HepG2 (cell line): ENCODE data around the gene SLAMF9. TPM values are rescaled to one million over a fixed set of nuclear protein-coding genes. Genes with fewer than 3 reads are reported as not detected.

Experiments used
- CCDC6 ChIP-seq: sonication (generic); formaldehyde crosslinking; IDR thresholded peaks from 2 replicates; pipeline ENCODE4 v1.8.1; 2022; ENCODE audit warnings: mild to moderate bottlenecking, missing genetic modification reagents, moderate library complexity
- FLYWCH1 ChIP-seq: sonication (generic); formaldehyde crosslinking; IDR thresholded peaks from 2 replicates; pipeline ENCODE4 v1.8.1; 2023; ENCODE audit warnings: mild to moderate bottlenecking, missing genetic modification reagents
- HNF4G ChIP-seq, 2 experiments: sonication (generic) in 1 of 2; formaldehyde crosslinking in 1 of 2; IDR thresholded peaks; 2 replicates each; pipeline versions ENCODE4 v1.4.0 to v1.6.1; 2011 to 2020; ENCODE audit warnings: borderline replicate concordance in 2 of 2, low read depth in 2 of 2, mild to moderate bottlenecking in 2 of 2, low read length in 1 of 2, missing genetic modification reagents in 1 of 2, moderate library complexity in 1 of 2
- KLF16 ChIP-seq, 2 experiments: sonication (generic) in 1 of 2; formaldehyde crosslinking in 1 of 2; IDR thresholded peaks; 2 replicates each; pipeline versions ENCODE4 v1.6.1 to v1.8.0; 2016 to 2023; ENCODE audit warnings: missing genetic modification reagents in 2 of 2, missing compliant biosample characterization in 1 of 2
- MEIS2 ChIP-seq: sonication (generic); formaldehyde crosslinking; IDR thresholded peaks from 2 replicates; pipeline ENCODE4 v1.9.0; 2021; ENCODE audit warnings: mild to moderate bottlenecking, missing genetic modification reagents
- NFIB ChIP-seq: sonication (generic); formaldehyde crosslinking; IDR thresholded peaks from 2 replicates; pipeline ENCODE4 v1.9.0; 2021; ENCODE audit warnings: missing genetic modification reagents, mild to moderate bottlenecking, borderline replicate concordance
- NFIC ChIP-seq: IDR thresholded peaks from 2 replicates; pipeline ENCODE4 v1.6.1; 2012; ENCODE audit warnings: mild to moderate bottlenecking, low read length, inconsistent platforms
- PBX2 ChIP-seq: IDR thresholded peaks from 2 replicates; pipeline ENCODE4 v1.6.1; 2016; ENCODE audit warnings: control low read depth
- SP1 ChIP-seq, 2 experiments: fragments of 450-650 bp in 1 of 2; sonication (generic) in 1 of 2; formaldehyde crosslinking in 1 of 2; IDR thresholded peaks; 2 replicates each; pipeline versions ENCODE4 v1.4.0 to v1.6.1; 2016 to 2020; ENCODE audit warnings: missing genetic modification reagents in 1 of 2
- TFAP4 ChIP-seq: sonication (generic); IDR thresholded peaks from 2 replicates; pipeline ENCODE4 v1.6.1; 2016; ENCODE audit warnings: low read depth, borderline replicate concordance
- ZBTB2 ChIP-seq: sonication (generic); formaldehyde crosslinking; IDR thresholded peaks from 2 replicates; pipeline ENCODE4 v1.8.0; 2022; ENCODE audit warnings: low read depth, missing genetic modification reagents
- ZC3H4 ChIP-seq: sonication (generic); formaldehyde crosslinking; IDR thresholded peaks from 2 replicates; pipeline ENCODE4 v1.4.0; 2020; ENCODE audit warnings: missing genetic modification reagents, borderline replicate concordance
- ZNF644 ChIP-seq: IDR thresholded peaks from 2 replicates; pipeline ENCODE4 v1.6.1; 2016; ENCODE audit warnings: low read depth
- polyA plus RNA-seq, 8 experiments: library from polyadenylated mRNA; depleted of rRNA in 3 of 8; stranded (reverse) in 7 of 8; unstranded in 1 of 8; fragments of >200 nt; fragmentation: Illumina TruSeq in 4 of 8; extraction: Trizol in 4 of 8; gene quantifications; 2 replicates each; pipeline versions ENCODE4 v1.2.1 to v1.2.3, GENCODE V29; 2011 to 2016; ENCODE audit warnings: low read depth in 4 of 8, missing spikeins in 1 of 8, mixed read lengths in 1 of 8; ENCODE audit not compliant: insufficient read depth in 1 of 8
- total RNA-seq, 5 experiments: library from RNA; depleted of rRNA; stranded (reverse); fragments of >200 nt; fragmentation: Illumina TruSeq; extraction: Trizol; gene quantifications; 2 replicates each; pipeline ENCODE4 v1.2.3, GENCODE V29; 2016; ENCODE audit warnings: low read depth in 1 of 5
- TF ChIP-seq, protein P1 (sequence below): IDR thresholded peaks from 2 replicates; pipeline ENCODE4 v1.6.1; 2016
- TF ChIP-seq, protein P2 (sequence below), 2 experiments: sonication (generic) in 1 of 2; formaldehyde crosslinking in 1 of 2; IDR thresholded peaks; 2 replicates each; pipeline versions ENCODE4 v1.4.0 to v1.6.1; 2016 to 2020; ENCODE audit warnings: borderline replicate concordance in 1 of 2, low read depth in 1 of 2, mild to moderate bottlenecking in 1 of 2, missing genetic modification reagents in 1 of 2
- TF ChIP-seq, protein P3 (sequence below): sonication (generic); formaldehyde crosslinking; IDR thresholded peaks from 2 replicates; pipeline ENCODE4 v1.9.0; 2021; ENCODE audit warnings: missing genetic modification reagents, borderline replicate concordance

Gene SLAMF9
- total and polyA plus RNA-seq, 2 of the 13 experiments (the other 11 are each of a cell fraction or from before 2014, with no cell fraction given), result 0.82 TPM; not detected in 1

- TF ChIP-seq TFAP4 (peak; percentile 29; the same call in 1 of the 2 replicates), CCDC6 (CRISPR knock-in tag) (no peak), ZBTB2 (CRISPR knock-in tag) (no peak), HNF4G (IDR thresholded peaks at IDR 0.05; ENCODE audit: borderline replicate concordance, low read depth, low read length) (peak; percentile 89), HNF4G (CRISPR knock-in tag; IDR thresholded peaks at IDR 0.05; ENCODE audit: borderline replicate concordance, low read depth) (peak; percentile 85), ZNF644 (peak; percentile 87), NFIB (CRISPR knock-in tag) (no peak), FLYWCH1 (CRISPR knock-in tag) (no peak), KLF16 (CRISPR knock-in tag; IDR thresholded peaks at IDR 0.05) (0 out of 4 replicates have a peak, but pooled peaks of 1 of the 2 experiments have one; percentile 26), PBX2 (CRISPR knock-in tag) (peak; percentile 81), MEIS2 (peak; percentile 99), NFIC (no peak), SP1 (IDR thresholded peaks at IDR 0.05) (no peak), SP1 (CRISPR knock-in tag; IDR thresholded peaks at IDR 0.05) (no peak), ZC3H4 (CRISPR knock-in tag) (no peak)
- TF ChIP-seq, protein P1, sequence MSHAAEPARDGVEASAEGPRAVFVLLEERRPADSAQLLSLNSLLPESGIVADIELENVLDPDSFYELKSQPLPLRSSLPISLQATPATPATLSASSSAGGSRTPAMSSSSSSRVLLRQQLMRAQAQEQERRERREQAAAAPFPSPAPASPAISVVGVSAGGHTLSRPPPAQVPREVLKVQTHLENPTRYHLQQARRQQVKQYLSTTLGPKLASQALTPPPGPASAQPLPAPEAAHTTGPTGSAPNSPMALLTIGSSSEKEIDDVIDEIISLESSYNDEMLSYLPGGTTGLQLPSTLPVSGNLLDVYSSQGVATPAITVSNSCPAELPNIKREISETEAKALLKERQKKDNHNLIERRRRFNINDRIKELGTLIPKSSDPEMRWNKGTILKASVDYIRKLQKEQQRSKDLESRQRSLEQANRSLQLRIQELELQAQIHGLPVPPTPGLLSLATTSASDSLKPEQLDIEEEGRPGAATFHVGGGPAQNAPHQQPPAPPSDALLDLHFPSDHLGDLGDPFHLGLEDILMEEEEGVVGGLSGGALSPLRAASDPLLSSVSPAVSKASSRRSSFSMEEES (CRISPR knock-in tag), result peak; percentile 84
- TF ChIP-seq, protein P2, sequence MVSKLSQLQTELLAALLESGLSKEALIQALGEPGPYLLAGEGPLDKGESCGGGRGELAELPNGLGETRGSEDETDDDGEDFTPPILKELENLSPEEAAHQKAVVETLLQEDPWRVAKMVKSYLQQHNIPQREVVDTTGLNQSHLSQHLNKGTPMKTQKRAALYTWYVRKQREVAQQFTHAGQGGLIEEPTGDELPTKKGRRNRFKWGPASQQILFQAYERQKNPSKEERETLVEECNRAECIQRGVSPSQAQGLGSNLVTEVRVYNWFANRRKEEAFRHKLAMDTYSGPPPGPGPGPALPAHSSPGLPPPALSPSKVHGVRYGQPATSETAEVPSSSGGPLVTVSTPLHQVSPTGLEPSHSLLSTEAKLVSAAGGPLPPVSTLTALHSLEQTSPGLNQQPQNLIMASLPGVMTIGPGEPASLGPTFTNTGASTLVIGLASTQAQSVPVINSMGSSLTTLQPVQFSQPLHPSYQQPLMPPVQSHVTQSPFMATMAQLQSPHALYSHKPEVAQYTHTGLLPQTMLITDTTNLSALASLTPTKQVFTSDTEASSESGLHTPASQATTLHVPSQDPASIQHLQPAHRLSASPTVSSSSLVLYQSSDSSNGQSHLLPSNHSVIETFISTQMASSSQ (IDR thresholded peaks at IDR 0.05; ENCODE audit: low read depth), result peak; percentile 23; the same call in 1 of the 2 replicates
- TF ChIP-seq, protein P2 (CRISPR knock-in tag; IDR thresholded peaks at IDR 0.05; ENCODE audit: borderline replicate concordance), result peak; percentile 34; the same call in 1 of the 2 replicates
- TF ChIP-seq, protein P3, sequence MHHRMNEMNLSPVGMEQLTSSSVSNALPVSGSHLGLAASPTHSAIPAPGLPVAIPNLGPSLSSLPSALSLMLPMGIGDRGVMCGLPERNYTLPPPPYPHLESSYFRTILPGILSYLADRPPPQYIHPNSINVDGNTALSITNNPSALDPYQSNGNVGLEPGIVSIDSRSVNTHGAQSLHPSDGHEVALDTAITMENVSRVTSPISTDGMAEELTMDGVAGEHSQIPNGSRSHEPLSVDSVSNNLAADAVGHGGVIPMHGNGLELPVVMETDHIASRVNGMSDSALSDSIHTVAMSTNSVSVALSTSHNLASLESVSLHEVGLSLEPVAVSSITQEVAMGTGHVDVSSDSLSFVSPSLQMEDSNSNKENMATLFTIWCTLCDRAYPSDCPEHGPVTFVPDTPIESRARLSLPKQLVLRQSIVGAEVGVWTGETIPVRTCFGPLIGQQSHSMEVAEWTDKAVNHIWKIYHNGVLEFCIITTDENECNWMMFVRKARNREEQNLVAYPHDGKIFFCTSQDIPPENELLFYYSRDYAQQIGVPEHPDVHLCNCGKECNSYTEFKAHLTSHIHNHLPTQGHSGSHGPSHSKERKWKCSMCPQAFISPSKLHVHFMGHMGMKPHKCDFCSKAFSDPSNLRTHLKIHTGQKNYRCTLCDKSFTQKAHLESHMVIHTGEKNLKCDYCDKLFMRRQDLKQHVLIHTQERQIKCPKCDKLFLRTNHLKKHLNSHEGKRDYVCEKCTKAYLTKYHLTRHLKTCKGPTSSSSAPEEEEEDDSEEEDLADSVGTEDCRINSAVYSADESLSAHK (CRISPR knock-in tag), result no peak
These were observed 16.9 kb upstream of the SLAMF9 start (continued) for GRCh38 chr1:159970932-159971342.
